Neural progenitor cell (in vitro differentiated cells): ENCODE measurements around the gene MATCAP1.

ENCODE experiments used
- EZH2 ChIP-seq: fragments of 200-600 bp; sonication (generic); IDR thresholded peaks from 2 replicates; pipeline ENCODE4 v1.6.1; 2017; ENCODE audit warnings: antibody characterized with exemption, mild to moderate bottlenecking, moderate library complexity
- EZH2phosphoT487 ChIP-seq: fragments of 200-600 bp; sonication (generic); IDR thresholded peaks from 2 replicates; pipeline ENCODE4 v1.6.1; 2017; ENCODE audit warnings: antibody characterized with exemption
- TF ChIP-seq, protein P1 (sequence below): fragments of 200-600 bp; sonication (generic); IDR thresholded peaks from 2 replicates; pipeline ENCODE4 v1.5.1; 2017; ENCODE audit warnings: antibody characterized with exemption, mild to moderate bottlenecking

DNA sequence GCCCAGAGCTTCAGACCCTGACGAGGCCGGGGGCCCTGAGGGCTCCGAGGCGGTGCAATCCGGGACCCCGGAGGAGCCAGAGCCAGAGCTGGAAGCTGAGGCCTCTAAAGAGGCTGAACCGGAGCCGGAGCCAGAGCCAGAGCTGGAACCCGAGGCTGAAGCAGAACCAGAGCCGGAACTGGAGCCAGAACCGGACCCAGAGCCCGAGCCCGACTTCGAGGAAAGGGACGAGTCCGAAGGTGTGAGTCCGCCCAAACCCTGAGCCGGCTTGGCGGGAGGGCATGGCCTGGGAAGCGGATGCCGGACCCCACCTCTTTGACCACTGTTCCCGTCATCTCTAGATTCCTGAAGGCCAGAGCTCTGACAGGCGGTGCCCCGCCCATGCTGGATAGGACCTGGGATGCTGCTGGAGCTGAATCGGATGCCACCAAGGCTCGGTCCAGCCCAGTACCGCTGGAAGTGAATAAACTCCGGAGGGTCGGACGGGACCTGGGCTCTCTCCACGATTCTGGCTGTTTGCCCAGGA lies 9.0 kb downstream of the MATCAP1 start:
- TF ChIP-seq, protein P1, sequence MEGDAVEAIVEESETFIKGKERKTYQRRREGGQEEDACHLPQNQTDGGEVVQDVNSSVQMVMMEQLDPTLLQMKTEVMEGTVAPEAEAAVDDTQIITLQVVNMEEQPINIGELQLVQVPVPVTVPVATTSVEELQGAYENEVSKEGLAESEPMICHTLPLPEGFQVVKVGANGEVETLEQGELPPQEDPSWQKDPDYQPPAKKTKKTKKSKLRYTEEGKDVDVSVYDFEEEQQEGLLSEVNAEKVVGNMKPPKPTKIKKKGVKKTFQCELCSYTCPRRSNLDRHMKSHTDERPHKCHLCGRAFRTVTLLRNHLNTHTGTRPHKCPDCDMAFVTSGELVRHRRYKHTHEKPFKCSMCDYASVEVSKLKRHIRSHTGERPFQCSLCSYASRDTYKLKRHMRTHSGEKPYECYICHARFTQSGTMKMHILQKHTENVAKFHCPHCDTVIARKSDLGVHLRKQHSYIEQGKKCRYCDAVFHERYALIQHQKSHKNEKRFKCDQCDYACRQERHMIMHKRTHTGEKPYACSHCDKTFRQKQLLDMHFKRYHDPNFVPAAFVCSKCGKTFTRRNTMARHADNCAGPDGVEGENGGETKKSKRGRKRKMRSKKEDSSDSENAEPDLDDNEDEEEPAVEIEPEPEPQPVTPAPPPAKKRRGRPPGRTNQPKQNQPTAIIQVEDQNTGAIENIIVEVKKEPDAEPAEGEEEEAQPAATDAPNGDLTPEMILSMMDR, result no peak
- TF ChIP-seq EZH2phosphoT487, result no peak
- no peak for TF ChIP-seq EZH2
